GM12878 (cell line): ENCODE data around the gene ANAPC4. TPM values are rescaled to one million over a fixed set of nuclear protein-coding genes. Genes with fewer than 3 reads are reported as not detected.

Experiments used
- ATAC-seq: fragments of 200-7000 bp; cut with Tn5 transposase; 3 replicates; pipeline ENCODE4 v1.9.1; 2020; ENCODE audit warnings: mild to moderate bottlenecking, moderate library complexity
- BruUV-seq: library from RNA; stranded (reverse); fragments of 400-500 nt; replicated peaks from 2 replicates; lab custom pipeline; 2021; lab: Mats Ljungman, UMichigan
- CTCF ChIA-PET: fragments of 300-600 bp; sonication (Branson Sonifier 250); formaldehyde crosslinking; extraction: SDS; loops from one replicate; lab custom pipeline; 2021; ENCODE audit warnings: inconsistent platforms; lab: Yijun Ruan, JAX
- POLR2A ChIA-PET: fragments of 350-600 bp; formaldehyde crosslinking; extraction: SDS; loops from one replicate; lab custom pipeline; 2021; ENCODE audit warnings: inconsistent platforms; lab: Charles Lee
- RAD21 ChIA-PET: fragments of 300-600 bp; sonication (Branson Sonifier 250); formaldehyde crosslinking; loops from one replicate; lab custom pipeline; 2023; ENCODE audit warnings: antibody characterized with exemption; ENCODE audit not compliant: unreplicated experiment; lab: Charles Lee
- SMC1A ChIA-PET: fragments of 300-600 bp; sonication (Branson Sonifier 250); formaldehyde crosslinking; loops from one replicate; lab custom pipeline; 2023; ENCODE audit not compliant: unreplicated experiment, uncharacterized antibody; lab: Charles Lee
- DNase-seq: peaks from one replicate; pipeline ENCODE4 v3.0.0-alpha.2; 2011; ENCODE audit warnings: low read depth, low spot score
- FAIRE-seq: peaks from 3 replicates; lab custom pipeline; 2011; peaks lifted over from hg19 to GRCh38; lab: Jason Lieb, UNC
- H2AFZ ChIP-seq: 2 replicates; pipeline ENCODE4 v1.6.0; 2011; ENCODE audit warnings: low read depth, low read length, control low read depth; ENCODE audit not compliant: control insufficient read depth
- H3K27ac ChIP-seq: 2 replicates; pipeline ENCODE4 v1.5.1; 2011; ENCODE audit warnings: control low read depth; ENCODE audit not compliant: control insufficient read depth, insufficient read depth
- H3K27me3 ChIP-seq, 2 experiments: replicated peaks in 1 of 2; 2 replicates each; pipeline versions ENCODE4 v1.6.0 to v1.6.1; 2011; ENCODE audit warnings: low read length in 1 of 2; ENCODE audit not compliant: control insufficient read depth in 2 of 2, insufficient read depth in 2 of 2
- H3K36me3 ChIP-seq, 2 experiments: 2 replicates each; pipeline ENCODE4 v1.5.1; 2011; ENCODE audit warnings: low read length in 1 of 2; ENCODE audit not compliant: control insufficient read depth in 2 of 2, insufficient read depth in 2 of 2
- H3K4me1 ChIP-seq: 2 replicates; pipeline ENCODE4 v1.6.1; 2011; ENCODE audit warnings: mild to moderate bottlenecking, low read length, moderate library complexity, mixed read lengths; ENCODE audit not compliant: control insufficient read depth, insufficient read depth
- H3K4me2 ChIP-seq: 2 replicates; pipeline ENCODE4 v1.6.0; 2011; ENCODE audit warnings: control low read depth; ENCODE audit not compliant: control insufficient read depth, insufficient read depth
- H3K4me3 ChIP-seq: fragments of 200-600 bp; sonication (generic); 2 replicates; pipeline ENCODE4 v1.5.1; 2016
- H3K79me2 ChIP-seq: 2 replicates; pipeline ENCODE4 v1.6.0; 2011; ENCODE audit warnings: low read length; ENCODE audit not compliant: control insufficient read depth, insufficient read depth
- H3K9ac ChIP-seq: 2 replicates; pipeline ENCODE4 v1.8.0; 2011; ENCODE audit warnings: low read length, control low read depth, mixed read lengths; ENCODE audit not compliant: control insufficient read depth, insufficient read depth
- H3K9me3 ChIP-seq: replicated peaks from 3 replicates; pipeline ENCODE4 v1.5.1; 2011; ENCODE audit warnings: mild to moderate bottlenecking, low read length; ENCODE audit not compliant: control insufficient read depth, insufficient read depth
- H4K20me1 ChIP-seq: 2 replicates; pipeline ENCODE4 v1.6.0; 2011; ENCODE audit not compliant: control insufficient read depth, insufficient read depth
- CBX5 ChIP-seq: sonication (generic); IDR thresholded peaks from 2 replicates; pipeline ENCODE4 v1.6.1; 2016; ENCODE audit warnings: low read depth, moderate library complexity, mild to moderate bottlenecking, inconsistent platforms
- GABPA ChIP-seq: IDR thresholded peaks from 2 replicates; pipeline ENCODE4 v1.6.1; 2014; ENCODE audit warnings: antibody characterized with exemption, low read depth, mild to moderate bottlenecking, inconsistent platforms
- GATAD2B ChIP-seq: fragments of 450-650 bp; conservative IDR thresholded peaks from 2 replicates; pipeline ENCODE4 v1.6.1; 2017; ENCODE audit warnings: low read depth, mild to moderate bottlenecking, moderate library complexity
- LARP7 ChIP-seq: fragments of 450-650 bp; IDR thresholded peaks from 2 replicates; pipeline ENCODE4 v1.6.1; 2017; ENCODE audit warnings: mild to moderate bottlenecking
- YY1 ChIP-seq: IDR thresholded peaks from 2 replicates; pipeline ENCODE4 v1.6.1; 2011; ENCODE audit warnings: low read depth, mild to moderate bottlenecking, low read length
- ZBTB33 ChIP-seq: fragments of 450-650 bp; IDR thresholded peaks from 2 replicates; pipeline ENCODE4 v1.6.1; 2017; ENCODE audit warnings: mild to moderate bottlenecking
- ZNF687 ChIP-seq: fragments of 450-650 bp; IDR thresholded peaks from 2 replicates; pipeline ENCODE4 v1.6.1; 2017; ENCODE audit warnings: mild to moderate bottlenecking, moderate library complexity
- WGBS: methylation state at CpG from one replicate; pipeline ENCODE4 v1.1.6; 2016; ENCODE audit warnings: low lambda C conversion rate; ENCODE audit not compliant: insufficient replicate concordance, insufficient coverage; ENCODE audit errors: missing lambda C conversion rate; 5-methylcytosine and 5-hydroxymethylcytosine counted together
- in situ Hi-C: fragments of 300-500 bp; cut with MboI; formaldehyde crosslinking; loops from 9 replicates; pipeline ENCODE4 v1.14.3; 2018; ENCODE audit warnings: mixed read lengths
- intact Hi-C: fragments of 100-400 bp; cut with micrococcal nuclease; formaldehyde crosslinking; loops from one replicate; pipeline ENCODE4 v1.14.2; 2022; ENCODE audit not compliant: unreplicated experiment
- polyA plus RNA-seq, 11 experiments: library from polyadenylated mRNA; depleted of rRNA in 4 of 11; unstranded in 6 of 11; stranded (reverse) in 5 of 11; fragments of >200 nt; fragmentation: Nextera tagmentation in 4 of 11; fragmentation: Illumina TruSeq in 1 of 11; extraction: Ambion mirVana in 4 of 11; extraction: Trizol in 1 of 11; gene quantifications; 1 replicate in 1 of 11; 2 replicates in 10 of 11; pipeline versions ENCODE4 v1.2.1 to v1.2.3, GENCODE V29; 2011 to 2016; ENCODE audit warnings: inconsistent platforms in 2 of 11, missing spikeins in 2 of 11, low read depth in 1 of 11
- total RNA-seq, 4 experiments: library from RNA; depleted of rRNA in 3 of 4; stranded (reverse); fragments of >200 nt in 3 of 4; fragmentation: Illumina TruSeq in 1 of 4; extraction: Trizol in 1 of 4; gene quantifications; 2 replicates each; pipeline versions ENCODE4 v1.2.1 to v1.2.3, GENCODE V29; 2013 to 2021

Gene ANAPC4
- total and polyA plus RNA-seq, 10 of the 15 experiments (the other 5 are each of a cell fraction or from before 2014, with no cell fraction given): 16.3 to 50.2 (median 29.9) TPM

- BruUV-seq: TSS peak; percentile 66
- ATAC-seq: peak; percentile 20
- in situ Hi-C loops: loop anchor here (25.0 kb wide), 1 partner anchor 816 kb away; no protein-coding TSS in a partner anchor
- intact Hi-C loops: loop anchor here (2.0 to 5.0 kb wide), 4 partner anchors 65 to 796 kb away; partner anchors contain the start of genes DHX15, PI4K2B, SEPSECS and ZCCHC4
- peak overlapping the region; percentile 72 for H2AFZ ChIP-seq
- peak overlapping the region; percentile 96 for H3K4me3 ChIP-seq
- peak; percentile 89 for FAIRE-seq
- SMC1A ChIA-PET: interaction anchor here (1.0 to 2.8 kb wide), 5 partner anchors 9 to 224 kb away, joined by 3 to 11 read pairs (median 5); partner anchors contain the start of gene ZCCHC4
- peaks cover 0 to 8% of the 10 kb centered on the region in 2 experiments; a peak in 2 of 4 replicates for H3K36me3 ChIP-seq
- H3K9me3 ChIP-seq: no peaks in the 10 kb centered on the region
- TF ChIP-seq YY1 (peak; percentile 83), ZBTB33 (no peak), ZNF687 (0 out of 2 replicates have a peak, but pooled peaks have one; percentile 3), GABPA (no peak), CBX5 (0 out of 2 replicates have a peak, but pooled peaks have one; percentile 39), GATAD2B (0 out of 2 replicates have a peak, but pooled peaks have one; percentile 31), LARP7 (0 out of 2 replicates have a peak, but pooled peaks have one; percentile 4)
- 18% methylated on average over 18 of the region's 18 CpGs for WGBS
- peaks cover 27% of the 10 kb centered on the region for H3K79me2 ChIP-seq
- no peaks in the 10 kb centered on the region for H4K20me1 ChIP-seq
- POLR2A ChIA-PET: interaction anchor here (1.8 kb wide), 1 partner anchor 10 kb away, joined by 8 read pairs; no protein-coding TSS in a partner anchor
- H3K27ac ChIP-seq: peak overlapping the region; percentile 55
- peak overlapping the region; percentile 80 for H3K9ac ChIP-seq
- no peaks in the 10 kb centered on the region for H3K27me3 ChIP-seq
- H3K4me2 ChIP-seq: peak overlapping the region; percentile 17
- CTCF ChIA-PET: interaction anchor here (0.9 to 5.4 kb wide), 5 partner anchors 11 to 233 kb away, joined by 3 to 28 read pairs (median 5); partner anchors contain the start of gene ZCCHC4
- DNase-seq: no peak
- RAD21 ChIA-PET: interaction anchor here (0.7 kb wide), 1 partner anchor 10 kb away, joined by 3 read pairs; no protein-coding TSS in a partner anchor
- no peaks in the 10 kb centered on the region for H3K4me1 ChIP-seq
Measured at GRCh38 chr4:25377572-25378436, 741 bp downstream of the ANAPC4 start.
